Pancreas (tissue), 10 donors: ENCODE results near the gene KCNJ3. TPM values are rescaled to one million over a fixed set of nuclear protein-coding genes. Genes with fewer than 3 reads are reported as not detected.

Experiments used
- ATAC-seq, 4 donors: fragments of 200-7000 bp; cut with Tn5 transposase; one replicate each; pipeline versions ENCODE4 v1.8.0 to v1.9.1; 2020; ENCODE audit warnings: mild to moderate bottlenecking in 4 of 4, moderate library complexity in 4 of 4
- DNase-seq, 6 donors: peaks; one replicate each; pipeline ENCODE4 v3.0.0-alpha.2; 2020
- FAIRE-seq: peaks from 2 replicates; lab custom pipeline; 2012; peaks lifted over from hg19 to GRCh38; lab: Jason Lieb, UNC
- H3K27ac ChIP-seq, 4 donors: fragments of 200-600 bp; sonication (generic); 1 replicate in 3 of 4; 2 replicates in 1 of 4; pipeline versions ENCODE4 v1.5.0 to v1.8.0; 2020
- H3K27me3 ChIP-seq, 4 donors: fragments of 200-600 bp; one replicate each; pipeline ENCODE4 v1.8.0; 2021
- H3K36me3 ChIP-seq, 3 donors: fragments of 200-600 bp; sonication (generic) in 1 of 3; one replicate each; pipeline versions ENCODE4 v1.5.0 to v1.8.0; 2020 to 2021
- H3K4me1 ChIP-seq, 3 donors: fragments of 200-600 bp; one replicate each; pipeline ENCODE4 v1.8.0; 2021
- H3K4me3 ChIP-seq, 4 donors: fragments of 200-600 bp; sonication (generic) in 2 of 4; one replicate each; pipeline versions ENCODE4 v1.5.0 to v1.8.0; 2020 to 2021
- H3K9me3 ChIP-seq, 4 donors: fragments of 200-600 bp; one replicate each; pipeline ENCODE4 v1.8.0; 2021
- CTCF ChIP-seq, 4 donors: fragments of 200-600 bp; sonication (generic) in 3 of 4; IDR thresholded peaks; one replicate each; pipeline versions ENCODE4 v1.5.0 to v1.8.0; 2021; ENCODE audit warnings: antibody characterized with exemption in 4 of 4
- WGBS, 2 donors: extraction: QIAGEN DNeasy Blood & Tissue Kit; methylation state at CpG; one replicate each; pipeline ENCODE4 v1.1.7; 2013; 5-methylcytosine and 5-hydroxymethylcytosine counted together
- intact Hi-C, 3 donors: fragments of 100-400 bp; cut with DNase I; formaldehyde crosslinking; loops; one replicate each; pipeline versions ENCODE4 v1.11.1 to v1.14.2; 2022
- polyA plus RNA-seq, 2 donors: library from polyadenylated mRNA; stranded (reverse); fragments of 200-250 nt; gene quantifications; one replicate each; pipeline ENCODE4 v1.2.3, GENCODE V29; 2013
- total RNA-seq, 6 donors: library from RNA; stranded (reverse); fragmentation: NEBNext Ultra II Directional in 4 of 6; extraction: Animal tissue kit (Norgen Biotek cat#: 25700) in 4 of 6; gene quantifications; one replicate each; pipeline versions ENCODE4 v1.2.1 to v1.2.4, GENCODE V29; 2021 to 2023
- donor health status: healthy with polysubstance abuse.
- donor health status: DM: no; HTN: no; CAD: no; lungs with moderate emphysema.
- donor health status: DM: no; HTN: no; CAD: no.
- donor health status: control.
- donor health status: control.
- donor health status: Bipolar disorder and iron deficiency.
- donor health status: DM: yes; HTN: yes; CAD: no.
- donor health status: DM: no; HTN: no; CAD: no.
- donor health status: DM: no; HTN: no; CAD: no.
- donor health status: DM: yes; HTN: yes; CAD: no.

KCNJ3 gene
- total and polyA plus RNA-seq, 8 donors, result 0.66 to 3.1 (median 0.90) TPM

GRCh38 chr2:154673694-154674093 lies 24.8 kb upstream of the KCNJ3 start:
- TF ChIP-seq CTCF (IDR thresholded peaks at IDR 0.05), result no peak
- Histone ChIP-seq H3K27ac (no peak overlapping the region), H3K27me3 (no peaks in the 10 kb centered on the region), H3K36me3 (no peaks in the 10 kb centered on the region), H3K9me3 (no peaks in the 10 kb centered on the region), H3K4me1 (no peaks in the 10 kb centered on the region), H3K4me3 (no peak overlapping the region)
- 58 to 64% methylated on average over 3 of the region's 3 CpGs for WGBS, 2 donors
- ATAC-seq (no peak), DNase-seq (no peak), FAIRE-seq (no peak)
- intact Hi-C loops, result no loop called here

GRCh38 chr2:154677401-154677800 lies 21.1 kb upstream of the KCNJ3 start:
- intact Hi-C loops, result no loop called here
- no peaks in the 10 kb centered on the region for H3K4me1 ChIP-seq
- no peaks in the 10 kb centered on the region for H3K27me3 ChIP-seq
- ATAC-seq (no peak), FAIRE-seq (no peak), DNase-seq (no peak)
- H3K36me3 ChIP-seq, result no peaks in the 10 kb centered on the region
- no peak for TF ChIP-seq CTCF (IDR thresholded peaks at IDR 0.05)
- no peak overlapping the region for H3K27ac ChIP-seq
- H3K4me3 ChIP-seq, result no peak overlapping the region
- no peaks in the 10 kb centered on the region for H3K9me3 ChIP-seq
- 82 to 83% methylated on average over 3 of the region's 3 CpGs for WGBS, 2 donors

GRCh38 chr2:154681741-154682140 lies 16.8 kb upstream of the KCNJ3 start:
- ATAC-seq (no peak), DNase-seq (no peak), FAIRE-seq (no peak)
- Histone ChIP-seq H3K4me3 (no peak overlapping the region), H3K36me3 (no peaks in the 10 kb centered on the region), H3K27ac (no peak overlapping the region), H3K27me3 (no peaks in the 10 kb centered on the region), H3K9me3 (no peaks in the 10 kb centered on the region), H3K4me1 (no peaks in the 10 kb centered on the region)
- intact Hi-C loops, result no loop called here
- no peak for TF ChIP-seq CTCF (IDR thresholded peaks at IDR 0.05)
- WGBS, 2 donors, result 81 to 93% methylated on average over 2 of the region's 2 CpGs

GRCh38 chr2:154686162-154686561 lies 12.3 kb upstream of the KCNJ3 start:
- H3K36me3 ChIP-seq, result no peaks in the 10 kb centered on the region
- DNase-seq (no peak), FAIRE-seq (no peak), ATAC-seq (no peak)
- no peaks in the 10 kb centered on the region for H3K9me3 ChIP-seq
- no peak for TF ChIP-seq CTCF (IDR thresholded peaks at IDR 0.05)
- H3K4me3 ChIP-seq, result no peak overlapping the region
- intact Hi-C loops, result no loop called here
- no peak overlapping the region for H3K27ac ChIP-seq
- H3K27me3 ChIP-seq, result no peaks in the 10 kb centered on the region
- 71 to 81% methylated on average over 3 of the region's 3 CpGs for WGBS, 2 donors
- H3K4me1 ChIP-seq, result no peaks in the 10 kb centered on the region

GRCh38 chr2:154688373-154688772 lies 10.1 kb upstream of the KCNJ3 start:
- no peak for TF ChIP-seq CTCF (IDR thresholded peaks at IDR 0.05)
- Histone ChIP-seq H3K9me3 (no peaks in the 10 kb centered on the region), H3K4me3 (no peak overlapping the region), H3K27ac (no peak overlapping the region), H3K36me3 (no peaks in the 10 kb centered on the region), H3K4me1 (peaks cover 0 to 4% (median 0%) of the 10 kb centered on the region in 3 donors), H3K27me3 (no peaks in the 10 kb centered on the region)
- WGBS, 2 donors, result 89 to 94% methylated on average over 1 of the region's 1 CpG
- no peak for FAIRE-seq
- intact Hi-C loops, result no loop called here
- no peak for DNase-seq
- ATAC-seq, result no peak
